GM10248 (cell line): ENCODE measurements around the gene CCDC50.

Source experiments
- CTCF ChIA-PET: fragments of 300-600 bp; sonication (Branson Sonifier 250); formaldehyde crosslinking; extraction: SDS; loops from one replicate; lab custom pipeline; 2021; ENCODE audit warnings: antibody characterized with exemption; lab: Yijun Ruan, JAX
- POLR2A ChIA-PET: fragments of 350-650 bp; sonication (Branson Sonifier 250); formaldehyde crosslinking; extraction: SDS; loops from one replicate; lab custom pipeline; 2020; ENCODE audit warnings: antibody characterized with exemption; lab: Yijun Ruan, JAX
- DNase-seq: peaks from one replicate; pipeline ENCODE4 v3.0.0; 2012; ENCODE audit errors: extremely low spot score
- TF ChIP-seq, protein P1 (sequence below): IDR thresholded peaks from 2 replicates; pipeline ENCODE4 v1.5.1; 2012; ENCODE audit warnings: mild to moderate bottlenecking, low read depth; ENCODE audit errors: extremely low read depth, missing control alignments, control extremely low read depth

The CCDC50 gene

DNA sequence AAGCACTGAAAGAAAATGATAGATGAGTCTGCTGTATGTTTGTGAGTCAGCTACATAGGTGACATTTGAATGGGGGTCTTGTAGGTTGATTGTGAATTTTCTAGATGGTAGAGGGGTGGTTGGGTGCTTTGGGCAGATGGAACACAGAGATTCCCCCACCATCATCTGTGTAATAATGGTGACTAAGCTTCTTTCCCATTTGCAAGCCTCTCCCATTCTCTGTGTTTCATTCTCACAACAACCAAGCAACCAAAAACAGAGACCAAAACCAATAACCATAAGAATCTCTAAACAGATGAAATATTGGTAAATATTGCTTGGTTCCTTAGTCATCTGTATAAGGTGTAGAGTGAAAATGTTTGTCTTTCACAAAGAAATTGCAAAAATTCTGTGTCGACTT is 18.9 kb downstream of the CCDC50 start:
- TF ChIP-seq, protein P1, sequence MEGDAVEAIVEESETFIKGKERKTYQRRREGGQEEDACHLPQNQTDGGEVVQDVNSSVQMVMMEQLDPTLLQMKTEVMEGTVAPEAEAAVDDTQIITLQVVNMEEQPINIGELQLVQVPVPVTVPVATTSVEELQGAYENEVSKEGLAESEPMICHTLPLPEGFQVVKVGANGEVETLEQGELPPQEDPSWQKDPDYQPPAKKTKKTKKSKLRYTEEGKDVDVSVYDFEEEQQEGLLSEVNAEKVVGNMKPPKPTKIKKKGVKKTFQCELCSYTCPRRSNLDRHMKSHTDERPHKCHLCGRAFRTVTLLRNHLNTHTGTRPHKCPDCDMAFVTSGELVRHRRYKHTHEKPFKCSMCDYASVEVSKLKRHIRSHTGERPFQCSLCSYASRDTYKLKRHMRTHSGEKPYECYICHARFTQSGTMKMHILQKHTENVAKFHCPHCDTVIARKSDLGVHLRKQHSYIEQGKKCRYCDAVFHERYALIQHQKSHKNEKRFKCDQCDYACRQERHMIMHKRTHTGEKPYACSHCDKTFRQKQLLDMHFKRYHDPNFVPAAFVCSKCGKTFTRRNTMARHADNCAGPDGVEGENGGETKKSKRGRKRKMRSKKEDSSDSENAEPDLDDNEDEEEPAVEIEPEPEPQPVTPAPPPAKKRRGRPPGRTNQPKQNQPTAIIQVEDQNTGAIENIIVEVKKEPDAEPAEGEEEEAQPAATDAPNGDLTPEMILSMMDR = no peak
- no peak for DNase-seq
- ChIA-PET CTCF (interaction anchor here (1.0 kb wide), 1 partner anchor 34 kb away, joined by 4 read pairs; no protein-coding TSS in a partner anchor), POLR2A (no interaction called here)

GRCh38 chr3:191350396-191351090 is 21.3 kb downstream of the CCDC50 start:
- POLR2A ChIA-PET = no interaction called here
- CTCF ChIA-PET = interaction anchor here (1.0 kb wide), 1 partner anchor 9 kb away, joined by 3 read pairs; no protein-coding TSS in a partner anchor
- TF ChIP-seq, protein P1 = no peak
- no peak for DNase-seq

GRCh38 chr3:191352014-191352413 is 22.8 kb downstream of the CCDC50 start:
- ChIA-PET POLR2A (no interaction called here), CTCF (no interaction called here)
- TF ChIP-seq, protein P1 = no peak
- DNase-seq = no peak

DNA sequence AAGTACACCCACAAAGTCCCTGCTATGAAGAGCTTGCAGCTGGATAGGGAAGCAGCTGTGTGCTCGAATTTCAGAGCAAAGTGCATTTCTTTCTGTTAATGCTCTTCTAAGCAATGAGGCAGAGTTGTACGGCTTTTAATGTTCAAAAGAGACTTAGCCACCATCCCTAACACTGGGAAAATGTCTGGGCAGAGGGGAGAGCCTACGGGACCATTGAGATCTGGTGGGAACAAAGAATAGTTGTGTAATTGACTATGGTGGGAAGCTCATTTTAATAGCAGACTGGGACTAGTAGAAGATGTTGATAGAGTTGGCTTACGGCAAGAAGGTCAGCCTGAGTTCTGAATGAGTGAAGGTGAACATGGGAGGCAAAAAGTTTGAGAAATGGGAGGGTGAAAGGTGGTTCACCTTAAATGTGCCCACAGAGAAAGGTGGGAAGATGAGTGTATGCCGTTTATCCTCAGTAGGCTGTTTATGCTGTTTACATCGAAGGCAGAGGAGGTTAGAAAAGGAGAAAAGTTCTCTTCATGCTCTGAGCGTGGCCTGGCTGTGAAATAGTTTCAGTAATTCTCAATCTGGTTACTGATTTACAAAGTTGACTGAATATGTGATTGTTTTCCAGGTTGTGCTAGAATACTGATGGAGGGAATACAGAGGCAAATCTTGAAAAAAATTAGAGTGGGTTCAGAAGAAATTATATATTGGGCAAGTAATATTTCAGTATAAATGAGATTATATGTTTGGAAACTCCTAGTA is 24.0 kb downstream of the CCDC50 start:
- ChIA-PET CTCF (no interaction called here), POLR2A (no interaction called here)
- no peak for DNase-seq
- TF ChIP-seq, protein P1 = no peak

DNA sequence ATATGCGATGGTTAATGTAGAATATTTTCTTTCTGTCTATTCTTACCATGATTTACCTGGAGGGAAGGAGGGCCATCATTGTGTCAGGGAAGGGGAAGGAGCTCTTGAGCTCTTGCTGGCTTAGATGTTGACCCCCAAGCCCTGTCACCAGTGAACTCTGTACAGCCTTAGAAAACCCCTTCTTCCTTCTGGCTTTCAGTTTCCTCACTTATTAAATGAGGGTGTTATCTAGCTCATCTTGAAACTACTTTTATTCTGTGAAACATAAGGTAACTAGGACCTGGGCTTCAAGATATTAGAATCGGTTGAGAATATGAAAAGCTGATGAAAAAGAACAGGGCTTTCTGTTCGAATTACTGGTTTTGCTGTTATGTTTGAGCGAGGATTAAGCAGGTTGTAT is 26.2 kb downstream of the CCDC50 start:
- CTCF ChIA-PET = interaction anchor here (1.0 to 2.5 kb wide), 5 partner anchors 9 to 113 kb away, joined by 3 to 10 read pairs (median 4); no protein-coding TSS in a partner anchor
- TF ChIP-seq, protein P1 = no peak
- POLR2A ChIA-PET = interaction anchor here (1.5 kb wide), 1 partner anchor 17 kb away, joined by 4 read pairs; no protein-coding TSS in a partner anchor
- peak; percentile 20 for DNase-seq

DNA sequence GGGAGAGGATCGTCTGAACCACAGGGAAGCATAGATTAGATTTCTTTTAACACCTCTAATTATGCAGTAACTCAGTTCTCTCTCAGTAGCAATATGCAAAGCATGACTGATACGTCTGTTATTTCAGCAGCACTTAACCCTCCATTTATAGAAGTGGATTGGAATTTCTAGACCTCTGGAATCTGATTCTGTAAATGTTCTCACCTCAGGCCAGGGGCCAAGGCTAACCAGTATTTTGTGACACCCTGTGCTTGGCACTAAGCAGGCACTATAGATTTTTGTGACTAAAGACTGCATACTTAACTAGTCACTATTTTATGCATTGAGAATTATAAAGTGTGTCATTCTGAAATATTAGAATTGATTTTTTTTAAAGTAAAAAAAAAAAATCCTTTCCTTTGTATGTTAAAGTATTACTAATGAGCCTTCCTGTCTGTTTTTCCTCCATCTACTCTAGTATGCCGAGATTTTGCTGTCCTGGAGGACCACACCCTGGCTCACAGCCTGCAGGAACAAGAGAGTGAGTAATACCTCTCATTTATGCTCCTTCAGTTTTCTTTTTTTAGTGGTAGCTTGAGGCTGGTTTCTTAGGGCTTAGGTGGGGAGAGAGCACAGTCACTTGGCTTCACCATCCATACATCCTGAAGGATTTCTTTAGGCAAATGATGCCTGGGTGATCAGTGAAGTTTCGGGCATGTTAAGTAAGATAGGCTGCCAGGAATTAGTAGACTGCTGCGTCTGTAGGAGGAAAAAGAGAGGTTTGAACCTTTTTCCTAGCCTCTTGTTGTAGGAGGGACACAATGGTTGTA is 27.6 kb downstream of the CCDC50 start:
- no peak for DNase-seq
- POLR2A ChIA-PET = no interaction called here
- CTCF ChIA-PET = interaction anchor here (0.7 to 7.3 kb wide), 6 partner anchors 12 to 222 kb away, joined by 3 to 45 read pairs (median 4); no protein-coding TSS in a partner anchor
- TF ChIP-seq, protein P1 = no peak
